Activated B cell treated with CpG ODN at 0.5 μM for 24 hours (primary cell): Measurements from ENCODE around the gene GPR176. TPM values are rescaled to one million over a fixed set of nuclear protein-coding genes. Genes with fewer than 3 reads are reported as not detected.
"Not testable (repeated sequence)": the region's sequence is repeated elsewhere in the genome, so short reads cannot be mapped to it uniquely, and the experiment has no call there.

Source experiments
- ATAC-seq: fragments of 200-7000 bp; cut with Tn5 transposase; one replicate; pipeline ENCODE4 v1.10.0; 2021; ENCODE audit warnings: low read depth, mild to moderate bottlenecking, moderate library complexity
- CTCF ChIA-PET: fragments of 350-600 bp; sonication (Branson Sonifier 250); formaldehyde crosslinking; loops from one replicate; lab custom pipeline; 2021; ENCODE audit warnings: antibody characterized with exemption; lab: Charles Lee
- POLR2A ChIA-PET: fragments of 350-600 bp; sonication (Branson Sonifier 250); formaldehyde crosslinking; loops from one replicate; lab custom pipeline; 2021; ENCODE audit warnings: antibody characterized with exemption; lab: Charles Lee
- DNase-seq: peaks from one replicate; pipeline ENCODE4 v3.0.0; 2022
- H3K27ac Mint-ChIP-seq: one replicate; pipeline ENCODE4 v1.8.0; 2020; ENCODE audit warnings: mixed read lengths
- H3K27me3 Mint-ChIP-seq: one replicate; pipeline ENCODE4 v1.8.0; 2021; ENCODE audit warnings: mixed read lengths
- H3K36me3 Mint-ChIP-seq: one replicate; pipeline ENCODE4 v1.8.0; 2021; ENCODE audit warnings: low read depth, mixed read lengths
- H3K4me1 Mint-ChIP-seq: one replicate; pipeline ENCODE4 v1.8.0; 2021; ENCODE audit warnings: mixed read lengths
- H3K4me3 Mint-ChIP-seq: one replicate; pipeline ENCODE4 v1.8.0; 2020; ENCODE audit warnings: mild to moderate bottlenecking, mixed read lengths
- H3K9me3 Mint-ChIP-seq: one replicate; pipeline ENCODE4 v1.8.0; 2020; ENCODE audit warnings: mixed read lengths
- CTCF ChIP-seq: fragments of 200-600 bp; IDR thresholded peaks from one replicate; pipeline ENCODE4 v1.8.0; 2022; ENCODE audit warnings: antibody characterized with exemption, mild to moderate bottlenecking
- intact Hi-C: fragments of 100-400 bp; cut with micrococcal nuclease; formaldehyde crosslinking; loops from one replicate; pipeline ENCODE4 v1.15.1; 2024
- total RNA-seq: library from RNA; stranded (reverse); gene quantifications from 2 replicates; pipeline ENCODE4 v1.2.3, GENCODE V29; 2022

GPR176 gene
- total RNA-seq, 1 donor from 2014 or later, result not detected

- no peak overlapping the region for H3K4me3 Mint-ChIP-seq
- no peaks in the 10 kb centered on the region for H3K4me1 Mint-ChIP-seq
- ChIA-PET CTCF (no interaction called here), POLR2A (no interaction called here)
- ATAC-seq (no peak), DNase-seq (no peak)
- no peaks in the 10 kb centered on the region for H3K9me3 Mint-ChIP-seq
- no peak overlapping the region for H3K27ac Mint-ChIP-seq
- peaks cover 4% of the 10 kb centered on the region for H3K27me3 Mint-ChIP-seq
- intact Hi-C loops, result no loop called here
- H3K36me3 Mint-ChIP-seq, result no peaks in the 10 kb centered on the region
- no peak for TF ChIP-seq CTCF
These were observed 24.0 kb downstream of the GPR176 start for GRCh38 chr15:39896101-39896500.

- H3K36me3 Mint-ChIP-seq, H3K4me1 Mint-ChIP-seq, POLR2A ChIA-PET, H3K4me3 Mint-ChIP-seq, intact Hi-C loops, DNase-seq, H3K27me3 Mint-ChIP-seq, ATAC-seq, H3K27ac Mint-ChIP-seq, CTCF ChIA-PET, H3K9me3 Mint-ChIP-seq: not testable (repeated sequence)
These were observed 27.0 kb downstream of the GPR176 start for GRCh38 chr15:39893051-39893450.

GRCh38 chr15:39892418-39892817 is 27.6 kb downstream of the GPR176 start:
- Mint-ChIP-seq H3K4me1 (no peaks in the 10 kb centered on the region), H3K9me3 (no peaks in the 10 kb centered on the region), H3K4me3 (no peak overlapping the region), H3K36me3 (no peaks in the 10 kb centered on the region), H3K27me3 (no peaks in the 10 kb centered on the region), H3K27ac (no peak overlapping the region)
- ChIA-PET POLR2A (no interaction called here), CTCF (no interaction called here)
- intact Hi-C loops, result no loop called here
- DNase-seq (no peak), ATAC-seq (no peak)
- TF ChIP-seq CTCF, result no peak

GRCh38 chr15:39890621-39891020 is 29.4 kb downstream of the GPR176 start:
- Mint-ChIP-seq H3K4me1 (no peaks in the 10 kb centered on the region), H3K27ac (no peak overlapping the region), H3K27me3 (no peaks in the 10 kb centered on the region), H3K36me3 (no peaks in the 10 kb centered on the region), H3K4me3 (no peak overlapping the region), H3K9me3 (no peaks in the 10 kb centered on the region)
- DNase-seq (no peak), ATAC-seq (no peak)
- ChIA-PET POLR2A (no interaction called here), CTCF (no interaction called here)
- TF ChIP-seq CTCF, result no peak
- intact Hi-C loops, result no loop called here

GRCh38 chr15:39889601-39890000 is 30.5 kb downstream of the GPR176 start:
- no peak for ATAC-seq
- H3K9me3 Mint-ChIP-seq, result no peaks in the 10 kb centered on the region
- no peak overlapping the region for H3K27ac Mint-ChIP-seq
- H3K27me3 Mint-ChIP-seq, result no peaks in the 10 kb centered on the region
- ChIA-PET CTCF (no interaction called here), POLR2A (no interaction called here)
- H3K4me3 Mint-ChIP-seq, result no peak overlapping the region
- no peaks in the 10 kb centered on the region for H3K4me1 Mint-ChIP-seq
- TF ChIP-seq CTCF, result no peak
- intact Hi-C loops, result no loop called here
- no peaks in the 10 kb centered on the region for H3K36me3 Mint-ChIP-seq
- no peak for DNase-seq

- H3K36me3 Mint-ChIP-seq, result no peaks in the 10 kb centered on the region
- intact Hi-C loops, result no loop called here
- POLR2A ChIA-PET, result interaction anchor here (0.6 kb wide), 2 partner anchors 490 to 509 kb away, joined by 4 read pairs; no protein-coding TSS in a partner anchor
- peaks cover 3% of the 10 kb centered on the region for H3K27me3 Mint-ChIP-seq
- no peaks in the 10 kb centered on the region for H3K4me1 Mint-ChIP-seq
- H3K27ac Mint-ChIP-seq, result no peak overlapping the region
- ATAC-seq, result no peak
- no peaks in the 10 kb centered on the region for H3K9me3 Mint-ChIP-seq
- CTCF ChIA-PET, result interaction anchor here (0.8 to 1.5 kb wide), 4 partner anchors 157 to 421 kb away, joined by 3 to 6 read pairs (median 4); no protein-coding TSS in a partner anchor
- TF ChIP-seq CTCF, result no peak
- no peak overlapping the region for H3K4me3 Mint-ChIP-seq
- no peak for DNase-seq
These were observed 31.3 kb downstream of the GPR176 start for GRCh38 chr15:39888809-39889208.
